GM12892 (cell line): ENCODE data around the gene ASTN2.

ENCODE experiments used
- POLR2A ChIP-seq: IDR thresholded peaks from 2 replicates; pipeline ENCODE4 v1.6.1; 2011; ENCODE audit warnings: low read depth, low read length, control low read depth
- POLR2AphosphoS5 ChIP-seq: IDR thresholded peaks from 2 replicates; pipeline ENCODE4 v1.6.1; 2011; ENCODE audit warnings: low read depth, low read length, control low read depth
- TAF1 ChIP-seq: IDR thresholded peaks from 2 replicates; pipeline ENCODE4 v1.6.1; 2011; ENCODE audit warnings: low read depth, mild to moderate bottlenecking, control low read depth, low read length, borderline replicate concordance

GRCh38 chr9:116524778-116525470, 889.9 kb downstream of the ASTN2 start:
- TF ChIP-seq POLR2A (no peak), TAF1 (no peak), POLR2AphosphoS5 (no peak)
